Spleen (tissue), 11 donors: ENCODE results near the gene BSCL2. TPM values are rescaled to one million over a fixed set of nuclear protein-coding genes. Genes with fewer than 3 reads are reported as not detected.

Source experiments
- DNase-seq: peaks from one replicate; pipeline ENCODE4 v3.0.0-alpha.2; 2020
- H3K27ac ChIP-seq, 8 donors: fragments of 200-600 bp; sonication (generic) in 7 of 8; 1 replicate in 4 of 8; 2 replicates in 4 of 8; pipeline versions ENCODE4 v1.5.0 to v1.8.0; 2016 to 2021; ENCODE audit warnings: inconsistent platforms in 4 of 8, mild to moderate bottlenecking in 4 of 8, moderate library complexity in 1 of 8
- H3K27me3 ChIP-seq, 7 donors: fragments of 200-600 bp; sonication (generic) in 6 of 7; replicated peaks in 1 of 7; 1 replicate in 4 of 7; 2 replicates in 3 of 7; pipeline versions ENCODE4 v1.5.0 to v1.8.0; 2016 to 2021; ENCODE audit warnings: inconsistent platforms in 3 of 7, mild to moderate bottlenecking in 1 of 7
- H3K36me3 ChIP-seq, 6 donors: fragments of 200-600 bp; sonication (generic) in 5 of 6; 1 replicate in 4 of 6; 2 replicates in 2 of 6; pipeline versions ENCODE4 v1.5.0 to v1.8.0; 2016 to 2021; ENCODE audit warnings: inconsistent platforms in 2 of 6
- H3K4me1 ChIP-seq, 6 donors: fragments of 200-600 bp; sonication (generic) in 5 of 6; 1 replicate in 3 of 6; 2 replicates in 3 of 6; pipeline versions ENCODE4 v1.5.0 to v1.8.0; 2016 to 2021; ENCODE audit warnings: inconsistent platforms in 3 of 6
- H3K4me3 ChIP-seq, 8 donors: fragments of 200-600 bp; sonication (generic) in 7 of 8; 1 replicate in 4 of 8; 2 replicates in 4 of 8; pipeline versions ENCODE4 v1.5.0 to v1.8.0; 2016 to 2021; ENCODE audit warnings: inconsistent platforms in 4 of 8, mild to moderate bottlenecking in 4 of 8, moderate library complexity in 2 of 8
- H3K9me3 ChIP-seq, 8 donors: fragments of 200-600 bp; sonication (generic) in 7 of 8; 1 replicate in 4 of 8; 2 replicates in 4 of 8; pipeline versions ENCODE4 v1.5.0 to v1.8.0; 2016 to 2021; ENCODE audit warnings: inconsistent platforms in 4 of 8
- POLR2A ChIP-seq, 3 donors: fragments of 450-650 bp; IDR thresholded peaks; one replicate each; pipeline ENCODE4 v1.5.1; 2017; ENCODE audit warnings: antibody characterized with exemption in 3 of 3, mild to moderate bottlenecking in 1 of 3
- POLR2AphosphoS5 ChIP-seq, 3 donors: sonication (generic); formaldehyde crosslinking; IDR thresholded peaks; one replicate each; pipeline ENCODE4 v1.5.1; 2017; ENCODE audit warnings: antibody characterized with exemption in 3 of 3
- WGBS, 5 donors: extraction: QIAGEN DNeasy Blood & Tissue Kit in 3 of 5; methylation state at CpG; one replicate each; pipeline versions ENCODE4 v1.1.5 to v1.1.7; 2013 to 2018; 5-methylcytosine and 5-hydroxymethylcytosine counted together
- intact Hi-C: fragments of 100-400 bp; cut with DNase I; formaldehyde crosslinking; loops from one replicate; pipeline ENCODE4 v1.15.0; 2023; ENCODE audit warnings: low total_unique reads
- polyA plus RNA-seq, 3 donors: library from polyadenylated mRNA; stranded (reverse); fragments of 200-250 nt; gene quantifications; one replicate each; pipeline ENCODE4 v1.2.1, GENCODE V29; 2013
- total RNA-seq, 7 donors: library from RNA; depleted of rRNA in 3 of 7; stranded (reverse); fragments of >200 nt in 3 of 7; fragmentation: NEBNext Ultra II Directional in 4 of 7; extraction: Animal tissue kit (Norgen Biotek cat#: 25700) in 4 of 7; gene quantifications; one replicate each; pipeline versions ENCODE4 v1.1.0 to v1.2.1, GENCODE V29; 2016 to 2021
- TF ChIP-seq, protein P1 (sequence below), 11 experiments: fragments of 200-600 bp in 7 of 11; fragments of 450-650 bp in 4 of 11; sonication (generic) in 4 of 11; IDR thresholded peaks in 8 of 11; conservative IDR thresholded peaks in 3 of 11; 1 replicate in 7 of 11; 2 replicates in 4 of 11; pipeline versions ENCODE4 v1.4.0 to v1.8.0; 2016 to 2021; ENCODE audit warnings: antibody characterized with exemption in 11 of 11, inconsistent platforms in 4 of 11, mild to moderate bottlenecking in 1 of 11
- donor health status: healthy with polysubstance abuse.
- donor health status: DM: no; HTN: no; CAD: no; lungs with moderate emphysema.
- donor health status: DM: no; HTN: no; CAD: no.
- donor health status: Bipolar disorder and iron deficiency.
- donor health status: healthy.
- donor health status: DM: no; HTN: no; CAD: no.
- donor health status: DM: yes; HTN: yes; CAD: no.

BSCL2 gene
- total and polyA plus RNA-seq, 10 donors, result 25.6 to 66.0 (median 43.0) TPM

DNA sequence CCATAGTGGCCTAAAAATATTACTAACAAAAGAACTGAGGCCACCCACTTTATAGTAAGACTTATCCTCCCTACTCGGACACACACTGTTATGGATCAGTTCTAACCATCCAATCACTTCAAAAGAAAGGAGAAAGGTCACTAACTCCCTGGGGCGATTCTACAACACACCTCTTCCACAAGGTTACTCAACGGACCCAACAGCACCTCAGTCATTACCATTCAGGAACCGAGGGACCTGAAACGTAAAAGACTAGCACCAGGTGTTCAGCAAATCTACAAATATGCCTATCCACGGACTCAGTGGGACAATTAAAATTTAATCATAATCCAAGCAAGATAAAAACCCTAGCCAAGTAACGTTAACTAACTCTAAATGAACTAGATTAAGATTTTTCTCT lies 18.4 kb upstream of the BSCL2 start:
- 0 to 4% (median 1%) methylated on average over 7 of the region's 7 CpGs for WGBS, 5 donors
- no peaks in the 10 kb centered on the region for H3K9me3 ChIP-seq
- intact Hi-C loops, result no loop called here
- no peaks in the 10 kb centered on the region for H3K27me3 ChIP-seq
- peaks cover 26 to 80% (median 57%) of the 10 kb centered on the region in 6 donors for H3K4me1 ChIP-seq
- peaks cover 17 to 46% (median 34%) of the 10 kb centered on the region in 6 donors for H3K36me3 ChIP-seq
- TF ChIP-seq, protein P1, sequence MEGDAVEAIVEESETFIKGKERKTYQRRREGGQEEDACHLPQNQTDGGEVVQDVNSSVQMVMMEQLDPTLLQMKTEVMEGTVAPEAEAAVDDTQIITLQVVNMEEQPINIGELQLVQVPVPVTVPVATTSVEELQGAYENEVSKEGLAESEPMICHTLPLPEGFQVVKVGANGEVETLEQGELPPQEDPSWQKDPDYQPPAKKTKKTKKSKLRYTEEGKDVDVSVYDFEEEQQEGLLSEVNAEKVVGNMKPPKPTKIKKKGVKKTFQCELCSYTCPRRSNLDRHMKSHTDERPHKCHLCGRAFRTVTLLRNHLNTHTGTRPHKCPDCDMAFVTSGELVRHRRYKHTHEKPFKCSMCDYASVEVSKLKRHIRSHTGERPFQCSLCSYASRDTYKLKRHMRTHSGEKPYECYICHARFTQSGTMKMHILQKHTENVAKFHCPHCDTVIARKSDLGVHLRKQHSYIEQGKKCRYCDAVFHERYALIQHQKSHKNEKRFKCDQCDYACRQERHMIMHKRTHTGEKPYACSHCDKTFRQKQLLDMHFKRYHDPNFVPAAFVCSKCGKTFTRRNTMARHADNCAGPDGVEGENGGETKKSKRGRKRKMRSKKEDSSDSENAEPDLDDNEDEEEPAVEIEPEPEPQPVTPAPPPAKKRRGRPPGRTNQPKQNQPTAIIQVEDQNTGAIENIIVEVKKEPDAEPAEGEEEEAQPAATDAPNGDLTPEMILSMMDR (IDR thresholded peaks at IDR 0.05 in 8 of 11, conservative IDR thresholded peaks at IDR 0.05 in 3 of 11), result no peak
- no peak for TF ChIP-seq POLR2A (IDR thresholded peaks at IDR 0.05)
- no peak for TF ChIP-seq POLR2AphosphoS5 (IDR thresholded peaks at IDR 0.05)
- H3K27ac ChIP-seq, result peak overlapping the region in 7 of 8 donors; percentile 78 to 98 (median 96)
- H3K4me3 ChIP-seq, result peak overlapping the region; percentile 73 to 99 (median 94)
- DNase-seq, result no peak

DNA sequence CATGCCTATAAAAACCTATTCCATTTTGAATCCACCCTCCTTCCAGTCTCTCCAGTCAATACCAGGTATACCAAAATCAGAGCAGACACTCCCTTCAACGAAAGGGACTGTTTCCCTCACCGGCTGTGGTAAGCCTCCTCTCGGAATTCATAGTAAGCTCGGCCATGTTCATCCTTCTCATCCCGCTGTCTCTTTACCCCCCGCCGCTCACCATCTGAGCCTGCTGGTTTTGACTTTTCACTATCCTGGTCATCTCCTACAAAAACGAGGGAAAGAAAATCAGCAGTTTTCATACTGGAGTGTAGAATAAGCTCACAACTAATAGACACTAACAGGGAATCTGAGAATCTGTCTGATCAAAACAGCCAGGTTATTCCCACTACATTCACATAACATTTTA lies 16.9 kb upstream of the BSCL2 start:
- peak overlapping the region in 1 of 8 donors; percentile 98 for H3K27ac ChIP-seq
- H3K4me1 ChIP-seq, result peaks cover 14 to 73% (median 44%) of the 10 kb centered on the region in 6 donors
- intact Hi-C loops, result no loop called here
- DNase-seq, result no peak
- 58 to 72% (median 65%) methylated on average over 8 of the region's 8 CpGs for WGBS, 5 donors
- TF ChIP-seq POLR2A (IDR thresholded peaks at IDR 0.05) (no peak), POLR2AphosphoS5 (IDR thresholded peaks at IDR 0.05) (no peak)
- no peaks in the 10 kb centered on the region for H3K9me3 ChIP-seq
- H3K36me3 ChIP-seq, result peaks cover 23 to 53% (median 49%) of the 10 kb centered on the region in 6 donors
- no peaks in the 10 kb centered on the region for H3K27me3 ChIP-seq
- H3K4me3 ChIP-seq, result peak overlapping the region in 4 of 8 donors; percentile 79 to 99 (median 96)

DNA sequence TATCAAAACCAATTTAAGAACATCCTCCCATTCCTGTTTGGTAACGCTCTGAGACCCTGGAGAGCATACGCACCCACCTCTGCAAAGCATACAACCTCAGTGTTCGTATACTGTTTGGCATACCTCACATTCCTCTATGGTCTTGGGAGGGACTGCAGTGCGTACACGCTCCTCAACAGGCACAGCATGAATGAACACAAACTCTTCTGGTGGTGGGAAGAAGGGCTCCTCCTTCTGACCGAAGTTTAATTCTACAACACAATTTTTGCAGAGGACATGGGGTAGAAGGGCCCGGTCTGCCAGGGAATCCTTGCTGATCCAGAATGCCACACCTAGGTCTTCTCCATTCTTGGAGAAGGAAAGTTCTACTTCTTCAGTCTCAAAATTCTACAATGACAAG lies 14.8 kb upstream of the BSCL2 start:
- DNase-seq, result no peak
- peaks cover 23 to 75% (median 71%) of the 10 kb centered on the region in 6 donors for H3K36me3 ChIP-seq
- H3K9me3 ChIP-seq, result no peaks in the 10 kb centered on the region
- no peak overlapping the region for H3K4me3 ChIP-seq
- H3K27ac ChIP-seq, result no peak overlapping the region
- TF ChIP-seq POLR2AphosphoS5 (IDR thresholded peaks at IDR 0.05), result no peak
- TF ChIP-seq POLR2A (IDR thresholded peaks at IDR 0.05), result no peak
- TF ChIP-seq, protein P1 (IDR thresholded peaks at IDR 0.05 in 8 of 11, conservative IDR thresholded peaks at IDR 0.05 in 3 of 11), result no peak
- intact Hi-C loops, result no loop called here
- WGBS, 5 donors, result 78 to 93% (median 86%) methylated on average over 7 of the region's 7 CpGs
- peaks cover 14 to 89% (median 45%) of the 10 kb centered on the region in 6 donors for H3K4me1 ChIP-seq
- no peaks in the 10 kb centered on the region for H3K27me3 ChIP-seq

DNA sequence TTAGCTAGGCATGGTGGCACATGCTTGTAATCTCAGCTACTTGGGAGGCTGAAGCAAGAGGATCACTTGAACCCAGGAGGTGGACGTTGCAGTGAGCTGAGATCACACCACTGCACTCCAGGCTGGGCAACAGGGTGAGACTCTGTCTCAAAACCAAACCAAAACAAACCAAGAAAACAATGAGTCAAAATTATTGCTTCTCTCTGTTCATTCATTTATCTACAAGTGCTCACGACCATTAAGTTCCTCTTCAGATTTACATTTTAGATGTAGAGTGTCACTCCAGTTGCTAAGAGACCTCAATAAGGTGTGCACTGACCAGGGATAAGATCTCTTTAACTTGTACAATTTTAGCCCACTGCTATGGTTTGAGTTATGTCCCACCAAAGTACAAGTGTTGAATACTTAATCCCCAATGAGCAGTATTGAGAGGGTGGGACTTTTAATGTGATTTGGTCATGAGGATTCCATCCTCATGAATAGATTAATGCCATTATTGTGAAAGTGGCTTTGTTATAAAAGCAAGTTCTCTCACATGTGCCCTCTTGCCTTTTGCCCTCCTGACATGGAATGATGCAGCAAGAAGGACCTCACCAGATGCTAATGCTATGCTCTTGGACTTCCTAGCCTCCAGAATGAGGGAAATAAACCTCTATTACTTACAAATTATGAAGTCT lies 12.2 kb upstream of the BSCL2 start:
- Histone ChIP-seq H3K36me3 (peaks cover 23 to 100% (median 95%) of the 10 kb centered on the region in 6 donors), H3K4me1 (peaks cover 7 to 90% (median 34%) of the 10 kb centered on the region in 6 donors), H3K9me3 (no peaks in the 10 kb centered on the region), H3K27me3 (no peaks in the 10 kb centered on the region), H3K4me3 (no peak overlapping the region), H3K27ac (no peak overlapping the region)
- TF ChIP-seq POLR2AphosphoS5 (IDR thresholded peaks at IDR 0.05) (no peak), POLR2A (IDR thresholded peaks at IDR 0.05) (no peak)
- TF ChIP-seq, protein P1 (IDR thresholded peaks at IDR 0.05 in 8 of 11, conservative IDR thresholded peaks at IDR 0.05 in 3 of 11), result no peak
- no peak for DNase-seq
- WGBS, 5 donors, result 73 to 80% (median 75%) methylated on average over 2 of the region's 2 CpGs
- intact Hi-C loops, result no loop called here
